Activated CD4-positive, alpha-beta T cell treated with anti-CD3 and anti-CD28 coated beads, Interleukin-2, amount 50 U/mL, for 1 hour (primary cell): ENCODE data around the gene PRKAR2B.

Source experiments
- DNase-seq: peaks from one replicate; pipeline ENCODE4 v3.0.0-alpha.2; 2020

PRKAR2B gene

DNA sequence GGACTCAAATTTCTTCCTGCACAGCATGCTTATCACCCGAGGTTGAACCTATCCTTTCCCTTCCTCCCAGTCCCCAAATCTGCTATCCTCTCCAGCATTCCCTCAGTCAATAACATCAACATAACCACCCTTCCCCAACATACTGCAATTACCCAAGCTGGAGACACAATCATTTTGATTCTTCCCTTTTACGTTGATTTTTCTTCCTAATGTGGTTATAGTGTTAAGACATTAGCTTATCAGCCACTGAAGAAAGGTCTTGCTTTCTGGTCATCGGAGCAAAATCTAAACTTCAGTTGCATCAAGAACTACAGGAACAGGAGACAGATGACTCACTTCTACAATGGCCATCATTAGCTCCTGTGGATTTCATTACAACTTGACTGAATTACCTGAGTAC lies 120.8 kb downstream of the PRKAR2B start:
- no peak for DNase-seq

- DNase-seq, result no peak
Measured at GRCh38 chr7:107166736-107167426, 122.4 kb downstream of the PRKAR2B start.

DNA sequence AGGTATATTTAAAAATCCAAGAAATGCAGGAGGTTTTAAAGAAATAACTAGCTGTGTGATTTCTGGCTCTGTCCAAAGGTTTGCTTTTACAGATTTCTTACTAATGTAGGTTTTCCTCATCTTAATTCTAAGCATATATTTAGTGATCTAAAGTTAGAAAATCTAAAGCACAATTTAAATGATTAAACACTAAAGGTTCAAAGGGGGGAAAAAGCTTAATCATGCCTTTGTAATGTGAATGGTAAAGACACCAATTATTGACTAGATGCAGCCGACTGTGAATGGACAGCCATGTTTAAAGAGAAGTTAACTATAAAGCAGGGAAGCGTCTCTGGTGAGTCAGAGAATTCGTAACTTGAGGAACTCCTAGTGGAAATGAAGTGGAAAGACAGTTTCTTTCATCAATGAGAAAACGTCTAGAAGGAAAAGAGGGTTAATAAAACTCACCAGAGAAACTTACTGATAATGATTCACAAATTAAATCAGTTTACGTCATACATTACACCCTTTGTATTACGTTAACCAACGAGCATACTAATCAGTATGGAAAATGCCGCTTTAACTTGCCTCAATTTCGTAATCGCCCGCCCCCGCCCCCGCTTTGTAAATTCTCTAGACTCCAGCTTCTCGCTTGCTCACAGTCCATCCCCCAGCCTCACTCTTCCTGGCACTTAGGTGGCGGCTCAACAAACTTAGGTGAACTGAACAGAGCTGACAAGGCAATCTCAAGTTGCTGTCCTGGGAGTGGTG lies 123.2 kb downstream of the PRKAR2B start:
- peak; percentile 71 for DNase-seq

DNA sequence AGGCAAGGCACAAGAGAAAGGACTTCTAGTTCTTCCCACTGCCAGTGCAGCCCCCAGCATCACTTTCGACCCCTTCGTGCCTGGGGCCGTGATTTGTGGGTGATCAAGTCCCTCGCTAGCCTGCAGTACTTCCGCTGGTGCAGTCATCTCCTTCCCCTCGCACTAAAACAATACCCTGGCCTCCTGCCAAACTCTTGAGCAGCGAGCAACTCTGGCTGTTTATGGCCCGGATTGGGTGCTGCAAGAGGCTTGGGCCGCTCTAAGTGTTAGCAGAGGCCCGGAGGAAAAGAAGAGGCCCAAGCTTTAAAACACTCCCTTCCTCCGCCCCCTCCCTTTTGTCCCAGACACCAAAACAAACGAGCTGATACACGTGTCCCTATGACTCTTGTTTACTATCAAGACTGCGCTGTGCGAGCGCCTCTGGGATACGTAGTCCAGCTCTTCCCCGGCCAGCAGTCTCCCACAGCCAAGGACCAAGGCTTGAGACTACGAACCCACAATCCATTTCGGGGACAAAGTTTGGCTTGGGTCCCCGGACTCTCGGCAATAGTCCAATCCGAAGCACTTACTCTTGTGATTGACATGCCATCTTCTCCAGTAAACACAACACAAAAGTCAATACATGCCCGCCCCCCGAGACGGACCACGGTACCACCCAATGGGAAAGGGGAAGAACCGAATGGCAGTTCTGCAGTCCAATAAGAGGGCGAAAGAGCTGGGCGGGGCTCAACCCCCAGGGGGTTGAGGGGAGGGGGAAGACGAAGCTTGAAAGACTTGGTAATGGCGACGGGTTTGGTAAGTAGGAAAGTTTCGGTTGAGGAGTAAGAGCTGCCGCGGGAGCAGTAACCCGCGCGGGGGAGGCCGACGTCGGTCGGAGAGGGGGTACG lies 124.0 kb downstream of the PRKAR2B start, which contains the start of gene HBP1:
Gene HBP1, plus strand, starts transcription at position 771 of the 887 bp plus-strand sequence. CDS start 10,891 bp downstream, outside the sequence.
- peak; percentile 97 for DNase-seq

DNA sequence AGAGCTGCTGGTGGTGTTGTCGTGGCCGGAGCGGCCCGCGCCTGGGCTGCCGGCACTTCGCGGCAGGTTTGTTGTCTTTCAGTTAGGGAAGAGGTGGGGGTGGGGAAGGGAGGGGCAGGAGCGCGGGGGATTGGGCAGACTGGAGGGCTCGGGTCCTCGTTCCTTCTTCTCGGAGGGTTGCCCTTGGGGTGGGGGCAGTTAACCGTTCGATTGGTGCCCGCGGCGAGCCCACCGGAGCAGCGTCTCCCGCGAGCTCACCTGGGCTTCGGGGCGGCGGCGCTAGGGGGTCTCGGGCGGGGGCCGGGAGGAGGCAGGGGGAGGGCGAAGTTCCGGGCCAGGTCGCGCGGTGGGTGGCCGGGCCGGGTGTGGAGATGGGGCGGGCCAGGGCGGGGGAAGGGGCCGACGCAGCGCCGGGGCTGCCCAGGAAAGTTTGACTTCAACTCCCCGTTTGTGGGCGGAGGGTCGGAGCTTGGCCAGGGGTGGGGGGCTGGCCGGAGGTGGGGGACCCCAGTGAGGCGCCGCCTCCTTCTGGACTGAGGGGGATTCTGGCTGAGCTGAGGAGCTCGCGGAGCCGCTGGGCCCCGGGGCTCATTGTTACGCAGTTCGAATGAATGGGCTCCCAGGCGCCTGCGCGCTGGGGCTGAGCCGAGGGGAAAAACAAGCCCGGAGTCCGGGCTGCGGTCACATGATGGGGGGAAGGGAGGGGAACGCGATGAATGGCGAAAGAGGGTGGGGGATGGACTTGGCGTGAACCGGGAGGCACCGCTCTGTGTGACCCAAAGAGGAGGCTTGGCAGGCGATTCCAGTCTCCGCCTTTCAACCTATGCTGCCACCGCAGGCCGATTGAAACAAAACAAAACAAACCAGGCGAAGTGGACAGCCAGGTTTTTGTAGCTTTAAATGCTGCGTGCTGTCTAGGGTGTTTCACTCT lies 124.9 kb downstream of the PRKAR2B start:
- peak; percentile 77 for DNase-seq

DNA sequence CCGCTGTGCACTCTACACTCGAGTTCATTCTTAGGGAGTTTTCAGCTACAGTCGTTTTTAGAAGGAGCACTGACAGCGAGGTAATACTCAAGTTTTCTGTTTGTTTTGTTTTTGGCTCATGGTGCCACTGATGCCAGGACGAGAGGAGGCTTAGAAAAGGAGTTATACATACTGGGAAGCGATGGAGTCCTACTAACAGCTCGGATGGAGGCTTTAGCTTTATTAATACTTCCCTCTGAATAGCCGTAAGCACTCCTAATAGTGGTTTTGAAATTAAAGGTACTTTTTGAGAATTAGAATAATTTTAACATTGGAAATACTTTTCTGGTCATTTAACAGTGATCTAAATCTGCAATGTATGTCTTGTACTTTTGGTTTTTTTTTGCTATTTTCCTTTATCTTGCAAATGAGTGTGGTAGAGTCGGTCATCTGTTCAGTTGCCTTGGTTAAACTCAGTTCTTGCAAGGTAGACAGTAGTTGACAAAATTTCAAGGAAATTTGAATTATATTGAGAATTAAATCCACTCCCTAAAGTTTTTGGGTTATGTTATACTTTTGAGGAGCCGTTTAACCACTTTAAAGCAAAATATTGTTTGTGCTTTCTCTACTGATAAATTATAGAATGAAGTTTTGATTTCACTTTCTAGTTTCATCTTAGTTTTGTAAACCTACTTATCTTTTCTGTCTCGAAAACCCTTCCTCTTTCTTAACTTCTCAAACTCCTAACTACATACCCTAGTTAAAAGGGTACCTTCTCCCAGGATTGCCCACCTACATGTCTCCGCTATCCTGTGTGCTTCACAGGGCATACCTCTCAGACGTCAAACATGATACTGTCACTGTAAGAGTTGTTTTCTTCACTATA lies 125.8 kb downstream of the PRKAR2B start:
- no peak for DNase-seq

GRCh38 chr7:107171496-107171895 lies 127.0 kb downstream of the PRKAR2B start:
- no peak for DNase-seq

DNA sequence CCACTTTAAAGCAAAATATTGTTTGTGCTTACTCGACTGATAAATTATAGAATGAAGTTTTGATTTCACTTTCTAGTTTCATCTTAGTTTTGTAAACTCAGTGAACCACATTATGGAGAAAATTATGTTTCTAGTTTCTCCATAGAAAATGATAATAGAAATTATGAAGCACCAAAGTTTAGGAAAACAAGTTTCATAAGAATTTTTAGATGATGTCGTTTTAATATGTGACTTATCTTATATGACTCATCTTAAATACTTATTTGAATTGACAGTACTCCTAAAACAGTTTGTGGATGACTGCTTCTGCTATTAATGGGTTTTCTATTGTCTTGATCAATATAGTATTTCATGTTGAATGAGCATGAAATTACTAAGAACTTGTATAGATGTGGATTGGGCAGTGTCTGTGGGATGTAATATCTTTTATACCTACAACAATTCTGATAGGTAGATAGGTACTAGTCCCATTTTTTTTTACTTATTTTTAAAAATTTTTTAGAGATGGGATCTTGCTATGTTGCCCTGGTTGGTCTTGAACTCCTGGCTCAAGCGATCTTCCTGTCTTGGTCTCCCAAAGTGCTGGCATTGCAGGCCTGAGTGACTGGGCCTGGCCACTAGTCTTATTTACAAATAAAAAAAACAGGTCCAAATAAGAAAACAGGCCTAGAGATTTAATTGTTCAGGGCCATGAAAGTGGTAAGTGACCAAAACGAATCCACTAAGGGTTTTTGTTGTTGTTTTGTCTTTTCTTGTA lies 127.9 kb downstream of the PRKAR2B start:
- no peak for DNase-seq

GRCh38 chr7:107173191-107173590 lies 128.7 kb downstream of the PRKAR2B start:
- no peak for DNase-seq

DNA sequence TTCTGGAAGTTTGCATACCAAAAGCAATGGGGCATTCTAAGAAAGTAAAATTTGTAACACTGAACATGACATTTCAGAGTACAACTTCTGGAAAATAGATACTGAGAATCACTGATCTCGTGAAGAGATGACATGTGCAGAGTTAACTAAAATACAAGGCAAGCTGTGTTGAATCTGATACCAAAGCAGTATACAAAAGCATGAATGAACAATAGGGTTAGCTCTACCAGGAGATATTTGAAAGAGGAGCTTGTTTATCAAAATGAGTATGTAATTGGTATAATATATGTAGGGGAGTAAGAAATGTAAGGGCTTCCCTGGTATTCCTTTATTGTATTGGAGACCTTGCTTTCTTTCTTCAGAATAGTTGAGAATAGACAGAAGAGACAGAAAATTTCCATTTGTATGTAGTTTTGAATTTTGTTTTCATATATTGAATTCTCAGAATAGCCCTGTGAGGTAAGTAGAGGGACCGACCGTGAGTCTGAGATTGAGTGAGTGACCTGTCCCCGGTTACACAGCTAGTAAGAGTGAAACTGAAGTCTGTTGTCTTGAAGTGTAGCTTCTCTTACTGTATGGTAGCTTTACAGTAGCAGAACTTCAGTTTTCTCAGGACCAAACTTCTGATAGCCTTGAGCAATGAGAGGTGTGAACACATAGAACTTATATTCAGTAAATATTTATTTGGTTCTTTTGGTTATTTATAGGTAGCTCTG lies 129.3 kb downstream of the PRKAR2B start:
- no peak for DNase-seq

DNA sequence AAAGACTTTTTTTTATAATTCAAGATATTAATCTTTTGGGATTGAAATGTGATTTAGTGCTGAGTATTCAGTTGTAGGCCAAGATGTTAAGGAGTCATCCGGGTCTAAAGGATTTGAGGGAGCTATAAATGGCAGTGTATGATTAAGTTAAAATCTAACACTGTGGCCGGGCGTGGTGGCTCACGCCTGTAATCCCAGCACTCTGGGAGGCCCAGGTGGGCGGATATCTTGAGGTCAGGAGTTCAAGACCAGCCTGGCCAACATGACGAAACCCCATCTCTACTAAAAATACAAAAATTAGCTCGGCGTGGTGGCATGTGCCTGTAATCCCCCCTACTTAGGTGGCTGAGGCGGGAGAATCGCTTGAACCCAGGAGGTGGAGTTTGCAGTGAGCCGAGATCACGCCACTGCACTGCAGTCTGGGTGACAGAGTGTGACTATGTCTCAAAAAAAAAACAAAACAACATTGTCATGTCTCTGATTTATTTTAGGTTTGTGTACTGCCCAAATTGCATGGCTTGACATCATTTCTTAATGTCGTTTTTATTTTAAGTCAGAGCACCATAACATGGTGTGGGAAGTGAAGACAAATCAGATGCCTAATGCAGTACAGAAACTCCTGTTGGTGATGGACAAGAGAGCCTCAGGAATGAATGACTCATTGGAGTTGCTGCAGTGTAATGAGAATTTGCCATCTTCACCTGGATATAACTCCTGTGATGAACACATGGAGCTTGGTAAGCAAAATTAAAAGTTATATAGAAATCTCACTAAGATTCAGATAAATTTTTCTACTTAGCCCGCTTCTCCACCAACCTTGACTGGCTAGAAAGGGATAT lies 135.0 kb downstream of the PRKAR2B start:
- no peak for DNase-seq

GRCh38 chr7:107180378-107180777 lies 135.9 kb downstream of the PRKAR2B start:
- DNase-seq, result peak; percentile 62

DNA sequence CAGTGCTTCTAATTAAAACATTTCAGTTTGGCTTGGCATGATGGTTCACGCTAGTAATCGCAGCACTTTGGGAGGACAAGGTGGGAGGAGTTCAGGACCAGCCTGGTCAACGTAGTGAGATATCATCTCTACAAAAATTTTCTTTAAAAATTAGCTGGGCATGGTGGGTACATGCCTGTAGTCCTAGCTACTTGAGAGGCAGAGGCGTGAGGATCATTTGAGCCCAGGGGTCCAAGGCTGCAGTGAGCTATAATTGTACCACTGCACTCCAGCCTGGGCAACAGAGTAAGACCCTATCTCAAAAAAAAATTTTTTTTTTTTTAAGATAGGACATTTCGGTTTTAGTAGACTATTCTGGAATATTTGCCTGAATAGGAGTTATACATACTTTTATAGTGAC lies 136.7 kb downstream of the PRKAR2B start:
- DNase-seq, result no peak

GRCh38 chr7:107185716-107186115 lies 141.2 kb downstream of the PRKAR2B start:
- no peak for DNase-seq

DNA sequence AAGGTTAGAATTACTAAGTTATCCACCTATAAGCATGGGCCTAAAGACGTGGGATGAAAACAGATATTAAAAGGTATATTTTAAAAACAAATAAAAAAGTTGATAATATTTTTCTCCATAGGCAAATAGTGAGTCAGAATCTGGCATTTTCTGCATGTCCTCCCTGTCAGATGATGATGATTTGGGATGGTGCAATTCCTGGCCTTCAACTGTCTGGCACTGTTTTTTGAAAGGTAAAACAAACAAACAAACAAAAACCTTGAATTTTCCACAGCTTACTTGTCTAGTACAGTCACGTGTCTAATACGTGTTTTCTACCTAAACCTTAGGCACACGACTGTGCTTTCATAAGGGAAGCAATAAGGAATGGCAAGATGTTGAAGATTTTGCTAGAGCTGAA lies 141.7 kb downstream of the PRKAR2B start:
- no peak for DNase-seq

DNA sequence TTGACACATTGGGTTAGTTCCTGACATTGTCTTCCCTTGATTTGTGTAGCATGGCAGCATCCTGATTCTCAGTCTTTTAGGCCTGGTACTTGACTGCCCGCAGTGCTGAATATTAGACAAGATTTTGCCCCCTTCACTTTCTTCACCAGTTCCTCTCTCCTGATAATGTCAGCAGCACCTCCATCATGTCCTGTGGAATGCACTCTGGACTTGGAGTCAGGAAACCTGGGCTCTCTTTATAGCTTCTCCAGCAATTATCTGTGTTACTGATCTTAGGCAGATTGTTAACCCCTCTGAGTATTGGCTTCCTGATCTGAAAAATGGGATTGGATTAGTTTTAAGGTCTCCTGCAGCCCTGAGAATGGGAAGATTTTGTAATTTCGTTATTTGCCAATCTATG lies 143.3 kb downstream of the PRKAR2B start:
- DNase-seq, result no peak

DNA sequence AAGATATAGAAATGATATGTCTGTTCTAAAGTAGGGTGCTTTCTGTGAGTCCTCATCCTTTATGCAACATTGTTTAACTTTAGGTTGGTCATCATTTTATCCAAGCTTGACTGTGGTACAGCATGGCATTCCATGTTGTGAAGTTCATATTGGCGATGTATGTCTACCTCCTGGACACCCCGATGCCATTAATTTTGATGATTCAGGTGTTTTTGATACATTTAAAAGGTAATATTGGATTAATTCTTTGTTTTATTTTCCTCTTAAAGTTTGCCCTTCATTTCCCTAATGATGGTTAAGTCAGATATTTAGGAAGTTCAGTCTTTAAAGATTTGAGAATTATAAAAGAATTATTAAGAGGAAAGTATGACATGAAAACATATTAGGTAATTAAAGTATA lies 145.6 kb downstream of the PRKAR2B start:
- DNase-seq, result no peak

GRCh38 chr7:107194052-107194451 lies 149.5 kb downstream of the PRKAR2B start:
- no peak for DNase-seq
